Measurements from ENCODE around the gene CHCHD5.

- TF ChIP-seq POLR2AphosphoS5 (IDR thresholded peaks at IDR 0.05; ENCODE audit: low read depth) (peak; percentile 93), CTCF (IDR thresholded peaks at IDR 0.05; ENCODE audit: insufficient read depth, low read length) (no peak), SPI1 (IDR thresholded peaks at IDR 0.05; ENCODE audit: borderline replicate concordance, low read depth) (peak; percentile 5; the same call in 1 of the 2 replicates), REST (IDR thresholded peaks at IDR 0.05; ENCODE audit: insufficient replicate concordance, low read depth) (peak; percentile 63)
Measured at GRCh38 chr2:112542123-112542983, 42.1 kb upstream of the CHCHD5 start, which contains the start of gene POLR1B.
